Measurements from ENCODE around the gene EMILIN3.

DNA sequence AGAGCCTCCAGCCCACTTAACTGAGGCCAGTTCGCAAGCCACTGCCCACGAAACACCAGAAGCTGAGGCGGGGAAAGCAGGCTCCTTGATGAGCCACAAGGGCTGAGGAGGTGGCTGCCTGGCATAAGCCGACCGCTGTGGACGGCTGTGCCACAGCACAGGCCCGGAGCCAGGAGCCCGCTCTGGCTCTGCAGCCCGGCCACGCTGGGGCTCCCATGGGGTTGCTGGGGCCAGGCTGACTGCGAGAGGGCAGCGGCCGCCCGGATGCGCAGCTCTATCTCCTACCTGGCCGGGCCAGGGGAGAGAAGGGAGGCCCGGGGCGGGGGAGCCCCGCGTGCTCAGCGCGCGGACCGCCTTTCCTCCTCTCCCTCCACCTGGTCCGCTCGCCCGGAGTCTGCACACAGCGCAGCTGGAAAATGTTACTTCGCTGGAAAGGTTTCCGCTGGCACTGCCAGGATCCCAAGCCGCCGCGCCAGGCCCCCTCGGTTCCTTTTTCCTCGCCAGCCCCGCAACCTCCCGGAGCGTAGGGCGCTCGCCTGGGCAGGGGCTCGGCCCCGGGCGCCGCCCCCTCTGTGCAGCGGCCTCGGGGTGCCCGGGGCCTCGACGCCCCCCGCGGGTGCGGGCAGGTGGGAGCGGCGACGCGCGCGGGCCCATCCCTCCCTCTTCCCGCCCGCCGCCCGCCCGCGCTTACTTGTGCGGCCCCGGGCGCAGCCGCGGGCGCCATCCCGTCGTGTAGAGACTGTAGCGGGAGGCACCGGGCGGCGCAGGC is 657 bp downstream of the EMILIN3 start:
- TF ChIP-seq POLR2A (IDR thresholded peaks at IDR 0.05; ENCODE audit: low read depth, low read length) (no peak), TAF1 (IDR thresholded peaks at IDR 0.05; ENCODE audit: low read depth, low read length) (no peak), POLR2AphosphoS5 (IDR thresholded peaks at IDR 0.05; ENCODE audit: low read depth, low read length) (no peak)
